Stimulated activated CD4-positive, alpha-beta T cell treated with anti-CD3 and anti-CD28 coated beads, Interleukin-2, amount 100 ng/mL, for 24 hours (primary cell): ENCODE results near the gene CDH16.
"Not testable (repeated sequence)": the region's sequence is repeated elsewhere in the genome, so short reads cannot be mapped to it uniquely, and the experiment has no call there.

Source experiments
- DNase-seq, 2 donors: peaks; one replicate each; pipeline ENCODE4 v3.0.0-alpha.2; 2020

CDH16 gene

DNA sequence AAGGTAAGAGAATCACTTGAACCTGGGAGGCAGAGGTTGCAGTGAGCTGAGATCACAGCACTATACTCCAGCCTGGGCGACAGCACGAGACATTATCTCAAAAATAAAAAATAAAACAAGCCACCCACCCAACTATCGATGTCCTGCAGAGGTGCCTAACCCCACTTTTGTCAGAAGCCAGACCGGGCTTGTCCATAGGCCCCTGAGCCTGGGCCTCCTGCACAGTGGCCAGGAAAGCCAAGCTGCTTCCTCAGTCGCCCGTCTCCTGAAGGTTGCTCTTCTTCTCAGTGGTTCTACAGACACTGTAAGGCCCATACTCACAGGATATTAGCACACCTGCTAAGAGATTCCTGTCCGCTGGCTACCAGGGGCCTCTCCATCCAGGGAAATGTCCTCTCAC is 27.9 kb upstream of the CDH16 start:
- no peak for DNase-seq

GRCh38 chr16:66945939-66946338 is 27.3 kb upstream of the CDH16 start:
- no peak for DNase-seq

DNA sequence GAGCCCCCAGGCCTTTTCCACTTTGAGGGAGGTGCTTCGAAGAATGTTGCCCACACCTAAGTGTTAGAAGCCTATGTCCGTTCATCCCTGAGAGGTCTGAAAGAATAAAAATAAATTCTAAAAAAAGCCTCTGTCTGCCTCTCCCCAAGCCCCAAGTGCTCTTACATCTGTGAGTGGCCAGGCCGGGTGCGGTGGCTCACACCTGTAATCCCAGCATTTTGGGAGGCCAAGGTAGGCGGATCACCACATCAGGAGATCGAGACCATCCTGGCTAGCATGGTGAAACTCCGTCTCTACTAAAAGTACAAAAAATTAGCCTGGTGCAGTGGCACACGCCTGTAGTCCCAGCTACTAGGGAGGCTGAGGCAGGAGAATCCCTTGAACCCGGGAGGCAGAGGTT is 26.3 kb upstream of the CDH16 start:
- not testable (repeated sequence) for DNase-seq

GRCh38 chr16:66944054-66944441 is 25.4 kb upstream of the CDH16 start:
- DNase-seq, result no peak

- DNase-seq, result no peak
These were observed 24.9 kb upstream of the CDH16 start for GRCh38 chr16:66943426-66944053.

DNA sequence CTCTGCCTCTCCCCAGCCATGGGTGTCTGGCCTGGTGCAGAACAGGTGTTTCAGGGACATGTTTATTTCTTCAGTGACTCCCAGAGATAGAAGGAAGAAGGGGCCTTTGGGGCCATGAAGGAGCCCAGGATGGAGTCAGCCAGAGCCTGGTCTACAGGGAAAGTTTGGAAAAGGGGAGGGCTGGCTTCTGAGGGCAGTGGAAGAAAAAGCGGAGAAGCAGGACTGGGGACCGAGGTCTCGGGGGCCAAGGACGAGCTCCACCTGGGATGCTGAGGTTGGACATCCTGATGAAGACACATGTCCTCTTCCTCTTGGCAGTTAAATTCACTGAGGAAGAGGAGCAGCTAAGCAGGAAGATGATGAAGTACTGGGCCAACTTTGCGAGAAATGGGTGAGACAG is 24.3 kb upstream of the CDH16 start:
- DNase-seq, result no peak

DNA sequence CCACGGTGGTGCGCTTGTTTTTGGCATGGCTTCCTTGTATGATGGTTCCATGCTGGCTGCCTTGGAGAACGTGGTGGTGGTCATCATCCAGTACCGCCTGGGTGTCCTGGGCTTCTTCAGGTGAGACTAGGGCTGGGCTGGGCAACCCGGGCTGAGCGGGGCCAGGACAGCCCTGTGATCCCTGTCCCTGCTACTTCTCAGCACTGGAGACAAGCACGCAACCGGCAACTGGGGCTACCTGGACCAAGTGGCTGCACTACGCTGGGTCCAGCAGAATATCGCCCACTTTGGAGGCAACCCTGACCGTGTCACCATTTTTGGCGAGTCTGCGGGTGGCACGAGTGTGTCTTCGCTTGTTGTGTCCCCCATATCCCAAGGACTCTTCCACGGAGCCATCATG is 21.6 kb upstream of the CDH16 start:
- DNase-seq, result no peak

GRCh38 chr16:66939366-66939765 is 20.7 kb upstream of the CDH16 start:
- no peak for DNase-seq

DNA sequence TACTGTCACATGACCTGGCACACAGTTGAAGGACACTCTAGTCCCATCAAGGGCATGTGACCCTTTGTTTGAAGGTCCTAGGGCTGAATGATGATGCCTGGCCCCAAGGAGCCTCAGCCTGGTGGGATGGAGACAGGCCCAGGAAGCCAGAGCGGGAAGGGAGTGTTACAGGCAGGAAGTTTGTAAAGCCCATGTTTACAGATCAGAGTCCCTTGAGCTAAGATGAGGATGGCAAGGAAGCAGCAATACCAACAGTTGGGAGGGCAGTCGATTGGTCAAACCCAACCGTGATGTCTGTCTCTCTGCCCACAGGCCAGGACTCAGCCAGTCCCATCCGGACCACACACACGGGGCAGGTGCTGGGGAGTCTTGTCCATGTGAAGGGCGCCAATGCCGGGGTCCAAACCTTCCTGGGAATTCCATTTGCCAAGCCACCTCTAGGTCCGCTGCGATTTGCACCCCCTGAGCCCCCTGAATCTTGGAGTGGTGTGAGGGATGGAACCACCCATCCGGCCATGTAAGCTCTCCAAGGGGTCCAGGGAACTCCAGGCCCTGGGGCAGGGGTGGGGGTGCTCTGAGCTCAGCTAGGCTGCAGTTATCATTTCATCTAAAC is 19.1 kb upstream of the CDH16 start:
- no peak for DNase-seq

DNA sequence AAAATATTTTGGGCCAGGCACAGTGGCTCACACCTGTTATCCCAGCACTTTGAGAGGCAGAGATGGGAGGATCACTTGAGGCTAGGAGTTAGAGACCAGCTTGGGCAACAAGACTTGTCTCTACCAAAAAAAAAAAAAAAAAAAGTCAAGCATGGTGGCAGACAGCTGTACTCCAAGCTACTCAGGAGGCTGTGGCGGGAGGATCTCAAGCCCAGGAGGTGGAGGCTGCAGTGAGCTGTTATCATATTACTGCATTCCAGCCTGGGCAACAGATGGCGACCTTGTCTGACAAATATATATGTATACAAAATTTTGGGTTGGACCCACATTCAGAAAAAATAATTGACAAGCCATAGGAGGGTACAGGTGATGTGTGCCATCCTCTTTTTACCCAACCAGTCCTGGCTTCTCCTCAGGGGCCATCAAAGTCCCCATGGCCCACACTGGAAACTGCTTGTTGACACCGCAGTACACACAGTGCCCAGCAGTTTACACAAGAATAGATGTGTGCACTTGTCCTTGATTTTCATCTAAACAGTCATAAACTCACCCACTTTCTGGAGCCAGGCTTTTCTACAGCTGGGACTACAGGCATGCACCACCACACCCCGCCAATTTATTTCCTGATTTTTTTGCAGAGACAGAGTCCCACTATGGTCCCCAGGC is 18.3 kb upstream of the CDH16 start:
- no peak for DNase-seq

GRCh38 chr16:66936462-66936861 is 17.8 kb upstream of the CDH16 start:
- DNase-seq, result no peak

- no peak for DNase-seq
These were observed 16.8 kb upstream of the CDH16 start, which contains the start of gene CES2 for GRCh38 chr16:66935314-66936011. Gene CES2 (plus strand): TSS chr16:66935516. CDS start chr16:66935636, 120 bp downstream.

DNA sequence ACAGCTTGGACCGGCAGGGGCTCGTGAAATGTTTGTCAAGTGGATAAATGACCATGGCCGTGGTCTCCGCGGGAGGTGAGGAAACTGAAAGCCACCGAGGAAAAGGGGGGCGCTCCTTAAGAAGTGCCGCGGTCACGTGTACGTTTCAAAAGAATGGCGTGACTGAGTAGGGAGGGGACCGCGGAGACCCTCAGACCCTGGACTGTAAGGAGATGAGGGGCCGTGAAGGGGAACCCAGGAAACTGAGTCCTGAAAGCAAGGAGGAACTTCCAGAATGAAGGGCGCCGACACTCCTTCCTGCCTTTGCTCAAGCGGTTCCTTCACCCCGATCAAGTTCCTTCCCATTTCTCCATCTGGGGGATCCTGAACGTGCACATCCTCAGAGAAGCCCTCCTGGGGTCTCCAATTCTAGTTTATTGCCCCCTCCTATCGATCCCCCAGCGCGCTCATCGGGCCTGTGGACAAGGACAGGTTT is 16.2 kb upstream of the CDH16 start:
- DNase-seq, result not testable (repeated sequence)

- DNase-seq, result peak; percentile 91 to 94
These were observed 15.6 kb upstream of the CDH16 start, which contains the start of gene CIAO2B for GRCh38 chr16:66934138-66934838. Gene CIAO2B (minus strand): TSS chr16:66934402. CDS start chr16:66934364, 38 bp downstream.

- peak; percentile 55 to 58 for DNase-seq
These were observed 15.1 kb upstream of the CDH16 start for GRCh38 chr16:66933776-66934137.

- no peak for DNase-seq
These were observed 13.4 kb upstream of the CDH16 start for GRCh38 chr16:66932076-66932475.

- no peak for DNase-seq
These were observed 13.0 kb upstream of the CDH16 start for GRCh38 chr16:66931665-66932064.

DNA sequence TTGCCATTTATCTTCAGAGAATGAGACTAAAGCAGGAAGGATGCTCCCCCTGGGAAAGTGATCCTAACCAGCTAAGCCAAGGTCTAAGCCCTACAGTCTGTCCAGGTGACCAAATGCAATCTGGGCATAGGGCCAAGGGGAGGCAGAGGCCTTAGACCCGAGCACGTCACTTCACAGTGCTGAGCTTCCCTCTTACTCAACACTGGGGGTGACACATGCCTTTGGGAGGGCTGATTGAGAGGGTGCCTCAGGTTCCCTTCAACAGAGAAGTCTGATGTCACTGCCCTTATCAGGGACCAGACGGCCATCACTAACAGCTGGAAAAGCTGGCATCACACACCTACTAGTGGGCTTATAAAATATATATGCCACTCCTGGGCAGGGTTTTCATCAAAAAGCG is 11.5 kb upstream of the CDH16 start:
- DNase-seq, result no peak

GRCh38 chr16:66928702-66929388 is 10.2 kb upstream of the CDH16 start:
- DNase-seq, result peak; percentile 42 to 61

- no peak for DNase-seq
These were observed 9.4 kb upstream of the CDH16 start for GRCh38 chr16:66927918-66928649.

- DNase-seq, result no peak
These were observed 8.3 kb upstream of the CDH16 start for GRCh38 chr16:66926961-66927436.
